GM12872 (cell line): ENCODE measurements around the gene EPDR1.

Experiments
- TF ChIP-seq, protein P1 (sequence below): IDR thresholded peaks from 3 replicates; pipeline ENCODE4 v1.5.1; 2011; ENCODE audit warnings: low read depth, mild to moderate bottlenecking, low read length, moderate library complexity; ENCODE audit not compliant: insufficient read depth

The EPDR1 gene

GRCh38 chr7:37920305-37920848 lies at the start of gene EPDR1:
EPDR1 (plus strand) TSS chr7:37920640; CDS start chr7:37920940, 300 bp downstream.
- TF ChIP-seq, protein P1, sequence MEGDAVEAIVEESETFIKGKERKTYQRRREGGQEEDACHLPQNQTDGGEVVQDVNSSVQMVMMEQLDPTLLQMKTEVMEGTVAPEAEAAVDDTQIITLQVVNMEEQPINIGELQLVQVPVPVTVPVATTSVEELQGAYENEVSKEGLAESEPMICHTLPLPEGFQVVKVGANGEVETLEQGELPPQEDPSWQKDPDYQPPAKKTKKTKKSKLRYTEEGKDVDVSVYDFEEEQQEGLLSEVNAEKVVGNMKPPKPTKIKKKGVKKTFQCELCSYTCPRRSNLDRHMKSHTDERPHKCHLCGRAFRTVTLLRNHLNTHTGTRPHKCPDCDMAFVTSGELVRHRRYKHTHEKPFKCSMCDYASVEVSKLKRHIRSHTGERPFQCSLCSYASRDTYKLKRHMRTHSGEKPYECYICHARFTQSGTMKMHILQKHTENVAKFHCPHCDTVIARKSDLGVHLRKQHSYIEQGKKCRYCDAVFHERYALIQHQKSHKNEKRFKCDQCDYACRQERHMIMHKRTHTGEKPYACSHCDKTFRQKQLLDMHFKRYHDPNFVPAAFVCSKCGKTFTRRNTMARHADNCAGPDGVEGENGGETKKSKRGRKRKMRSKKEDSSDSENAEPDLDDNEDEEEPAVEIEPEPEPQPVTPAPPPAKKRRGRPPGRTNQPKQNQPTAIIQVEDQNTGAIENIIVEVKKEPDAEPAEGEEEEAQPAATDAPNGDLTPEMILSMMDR = peak; percentile 55

DNA sequence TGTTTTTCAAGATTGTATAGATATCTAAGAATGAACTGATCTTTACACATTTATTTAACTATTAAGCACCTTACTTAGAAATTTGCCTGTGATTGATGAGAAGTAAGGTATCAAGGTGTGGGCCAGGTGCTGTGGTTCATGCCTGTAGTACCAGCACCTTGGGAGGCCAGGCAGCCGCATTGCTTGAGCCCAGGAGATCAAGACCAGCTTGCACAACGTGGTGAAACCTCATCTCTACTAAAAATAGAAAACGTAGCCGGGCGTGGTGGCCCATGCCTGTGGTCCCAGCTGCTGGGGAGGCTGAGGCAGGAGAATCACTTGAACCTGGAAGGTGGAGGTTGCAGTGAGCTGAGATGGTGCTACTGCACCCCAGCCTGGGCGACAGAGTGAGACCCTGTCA lies 38.4 kb upstream of the EPDR1 start:
- TF ChIP-seq, protein P1 = no peak

DNA sequence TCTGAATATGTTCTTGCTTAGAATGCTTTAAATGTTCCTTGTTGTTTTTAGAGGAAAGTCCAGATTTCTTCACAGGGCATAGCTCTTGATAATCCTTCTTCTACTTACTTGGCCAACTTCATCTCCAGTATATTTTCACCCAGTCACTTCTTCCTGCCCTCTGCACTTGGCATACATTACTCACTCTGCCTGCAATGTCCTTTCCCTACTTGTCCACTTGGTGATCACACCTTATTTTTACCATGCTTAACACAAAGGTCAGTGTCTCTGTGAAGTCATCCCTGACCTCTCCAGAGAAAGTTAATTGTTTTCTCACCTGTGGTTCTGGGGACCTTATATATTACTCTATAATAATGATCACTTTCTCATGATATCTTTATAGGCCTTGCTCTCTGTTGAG lies 27.1 kb upstream of the EPDR1 start:
- TF ChIP-seq, protein P1 = no peak

GRCh38 chr7:37894671-37895070 lies 25.8 kb upstream of the EPDR1 start:
- TF ChIP-seq, protein P1 = no peak

DNA sequence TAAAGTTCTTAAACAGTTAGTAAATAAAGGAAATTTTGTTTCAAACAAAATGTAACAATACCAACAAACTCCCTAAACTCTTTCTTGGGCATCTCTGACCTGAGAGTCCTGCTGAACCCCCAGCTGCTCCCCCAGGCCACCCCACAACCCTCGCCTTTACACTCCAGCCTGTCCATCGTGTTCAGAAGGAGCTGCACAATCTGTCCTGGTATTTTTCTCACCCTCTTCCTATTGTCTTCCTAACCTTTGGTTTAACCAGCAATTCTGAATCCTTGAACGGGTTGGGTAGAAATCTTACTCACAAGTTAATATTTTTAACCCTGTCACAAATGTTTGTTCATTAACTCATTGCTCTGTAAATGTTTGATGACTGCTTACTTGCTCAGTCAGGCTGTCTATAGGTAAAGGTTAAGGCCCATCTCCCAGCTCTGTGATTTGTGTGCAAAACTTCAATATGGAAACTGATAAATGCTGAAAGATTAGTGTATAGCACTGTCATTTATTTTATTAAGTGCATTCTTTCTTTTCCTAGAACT lies 20.7 kb upstream of the EPDR1 start:
- TF ChIP-seq, protein P1 = no peak

DNA sequence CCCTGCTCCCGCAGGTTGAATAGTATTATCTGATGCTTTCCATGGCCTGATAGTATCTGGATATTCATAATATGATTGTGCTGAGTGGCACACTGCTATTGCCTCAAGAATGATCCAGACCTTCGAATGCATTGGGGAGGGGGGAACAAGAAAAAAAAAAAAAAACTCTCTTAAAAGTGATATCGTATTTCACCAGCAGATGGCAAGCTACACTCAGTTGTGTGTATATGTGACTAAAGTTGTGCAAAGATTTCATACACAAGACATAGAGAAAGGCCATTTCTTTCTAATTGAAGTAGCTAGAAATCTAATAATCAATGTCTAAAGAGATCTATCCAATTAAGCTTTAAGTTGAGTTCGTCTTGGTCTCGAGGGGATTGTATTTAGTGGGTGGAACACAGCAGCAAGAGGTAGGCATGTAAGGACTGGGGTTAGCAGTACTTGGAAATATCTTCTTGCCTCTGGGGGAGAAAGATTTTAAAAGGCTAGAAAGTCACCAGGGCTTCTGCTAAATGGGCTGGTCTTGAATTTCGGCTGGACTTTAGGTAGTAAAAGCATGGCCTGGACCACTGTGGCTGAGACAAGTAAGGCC lies 19.1 kb upstream of the EPDR1 start:
- TF ChIP-seq, protein P1 = peak; percentile 56

GRCh38 chr7:37901890-37902524 lies 18.4 kb upstream of the EPDR1 start:
- TF ChIP-seq, protein P1 = no peak
